Measurements from ENCODE around the gene RAB11FIP5. TPM values are rescaled to one million over a fixed set of nuclear protein-coding genes. Genes with fewer than 3 reads are reported as not detected.
A peak's percentile ranks its signal among the peaks of the same experiment; 100 is the strongest.
"Not testable (repeated sequence)": the region's sequence is repeated elsewhere in the genome, so short reads cannot be mapped to it uniquely, and the experiment has no call there.

The RAB11FIP5 gene
- total RNA-seq, 4 donors from 2014 or later: 34.4 to 39.4 (median 37.3) TPM

DNA sequence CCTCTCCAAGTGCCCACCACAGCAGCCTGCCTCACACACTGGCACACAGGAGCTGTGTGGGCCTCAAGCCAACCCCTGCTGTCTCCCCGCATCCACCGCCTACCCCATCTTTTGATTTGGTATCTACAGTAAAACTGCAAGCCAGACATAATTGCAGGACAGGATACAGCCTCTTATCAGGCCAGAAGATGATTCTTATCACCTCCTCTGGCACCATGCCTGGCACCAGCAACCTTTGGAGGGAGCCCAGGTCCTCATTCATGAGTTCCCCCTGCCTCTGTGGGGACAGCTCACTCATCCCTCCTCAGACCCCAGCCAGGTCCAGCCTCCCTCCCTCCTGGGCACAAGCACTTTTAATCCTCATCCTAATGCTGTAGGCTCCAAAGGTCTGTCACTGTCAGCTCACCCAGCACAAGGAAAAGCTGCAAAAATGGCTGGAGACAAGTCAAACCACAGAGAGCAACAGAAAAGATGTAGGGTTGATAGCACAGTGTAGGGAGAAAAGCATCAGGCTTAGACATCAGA lies 9.7 kb downstream of the RAB11FIP5 start:
- Histone ChIP-seq H3K4me3 (replicated peaks in 1 of 3) (no peak overlapping the region), H3K4me1 (peaks cover 9 to 25% of the 10 kb centered on the region in 2 donors), H3K27ac (no peak overlapping the region), H3K36me3 (no peaks in the 10 kb centered on the region), H3K27me3 (no peaks in the 10 kb centered on the region), H3K9me3 (no peaks in the 10 kb centered on the region)
- 78 to 88% methylated on average over 2 of the region's 2 CpGs for WGBS, 2 donors
- no peak for DNase-seq
- TF ChIP-seq POLR2A (IDR thresholded peaks at IDR 0.05) (no peak), CTCF (IDR thresholded peaks at IDR 0.05) (no peak)
- intact Hi-C loops (cut with DNase I): no loop called here

DNA sequence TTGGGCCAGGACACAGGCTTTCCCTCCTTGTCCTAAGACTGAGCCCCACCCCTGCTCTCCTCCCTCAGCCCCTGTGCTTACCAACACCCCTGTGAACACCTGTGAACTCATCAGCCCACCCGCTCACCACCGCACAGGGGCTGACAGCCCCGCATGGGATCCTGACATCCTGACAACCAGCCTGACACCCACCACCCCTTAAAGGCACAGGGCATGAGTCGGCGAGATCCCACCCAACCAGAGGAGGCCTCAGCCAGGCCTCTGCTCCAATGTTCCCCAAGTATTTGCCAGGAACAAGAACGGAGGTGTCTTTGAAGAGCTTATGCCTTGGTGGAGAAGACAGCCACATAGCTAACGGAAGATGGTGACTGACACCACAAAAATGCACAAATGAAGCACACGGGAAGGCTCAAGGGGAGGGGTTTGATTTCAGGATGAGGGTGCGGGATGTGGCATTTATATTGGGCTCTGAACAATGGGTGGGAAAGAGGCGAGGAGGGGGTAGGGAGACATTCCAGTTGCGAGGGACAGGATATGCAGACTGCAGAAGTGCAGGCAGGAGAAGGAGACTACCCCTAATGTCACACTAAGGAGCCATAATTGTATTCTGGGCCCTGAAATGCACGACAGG lies 11.0 kb downstream of the RAB11FIP5 start:
- Histone ChIP-seq H3K27ac (no peak overlapping the region), H3K9me3 (no peaks in the 10 kb centered on the region), H3K27me3 (no peaks in the 10 kb centered on the region), H3K36me3 (no peaks in the 10 kb centered on the region), H3K4me3 (replicated peaks in 1 of 3) (no peak overlapping the region), H3K4me1 (peaks cover 9 to 12% of the 10 kb centered on the region in 2 donors)
- no peak for TF ChIP-seq POLR2A (IDR thresholded peaks at IDR 0.05)
- no peak for TF ChIP-seq CTCF (IDR thresholded peaks at IDR 0.05)
- 85 to 91% methylated on average over 12 of the region's 12 CpGs for WGBS, 2 donors
- no peak for DNase-seq
- intact Hi-C loops (cut with DNase I): no loop called here

DNA sequence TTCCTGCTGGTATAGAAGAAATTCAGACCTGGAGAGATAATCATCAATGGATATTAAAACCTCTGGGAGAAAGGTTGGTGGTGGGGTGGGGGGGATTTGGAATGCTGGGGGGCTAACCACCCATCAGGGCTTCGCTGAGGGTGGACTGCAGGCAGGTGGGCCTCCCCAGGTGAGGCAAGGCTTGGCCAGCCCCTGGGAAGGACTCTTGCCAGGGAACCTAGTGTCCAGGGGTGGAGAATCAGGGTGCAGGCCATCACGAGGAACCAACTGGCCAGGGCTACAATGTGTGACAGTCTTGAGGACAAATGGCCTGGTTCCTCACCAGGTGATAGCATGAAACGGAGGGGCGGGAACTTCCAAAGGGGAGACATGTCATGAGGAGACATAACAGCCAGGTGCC lies 11.8 kb downstream of the RAB11FIP5 start:
- WGBS, 2 donors: 95 to 96% methylated on average over 4 of the region's 4 CpGs
- intact Hi-C loops (cut with DNase I): no loop called here
- no peak for TF ChIP-seq POLR2A (IDR thresholded peaks at IDR 0.05)
- no peak for TF ChIP-seq CTCF (IDR thresholded peaks at IDR 0.05)
- no peaks in the 10 kb centered on the region for H3K9me3 ChIP-seq
- DNase-seq: no peak
- no peak overlapping the region for H3K27ac ChIP-seq
- no peaks in the 10 kb centered on the region for H3K27me3 ChIP-seq
- H3K4me1 ChIP-seq: peaks cover 8 to 9% of the 10 kb centered on the region in 2 donors
- no peak overlapping the region for H3K4me3 ChIP-seq (replicated peaks in 1 of 3)
- no peaks in the 10 kb centered on the region for H3K36me3 ChIP-seq

GRCh38 chr2:73099486-73099885 lies 13.3 kb downstream of the RAB11FIP5 start:
- intact Hi-C loops (cut with DNase I): no loop called here
- 86 to 95% methylated on average over 3 of the region's 3 CpGs for WGBS, 2 donors
- Histone ChIP-seq H3K4me1 (peaks cover 9 to 13% of the 10 kb centered on the region in 2 donors), H3K36me3 (no peaks in the 10 kb centered on the region), H3K9me3 (no peaks in the 10 kb centered on the region), H3K4me3 (replicated peaks in 1 of 3) (no peak overlapping the region), H3K27me3 (no peaks in the 10 kb centered on the region), H3K27ac (no peak overlapping the region)
- DNase-seq: no peak
- no peak for TF ChIP-seq POLR2A (IDR thresholded peaks at IDR 0.05)
- no peak for TF ChIP-seq CTCF (IDR thresholded peaks at IDR 0.05)

GRCh38 chr2:73095910-73096309 lies 16.8 kb downstream of the RAB11FIP5 start:
- no peaks in the 10 kb centered on the region for H3K27me3 ChIP-seq
- TF ChIP-seq CTCF (IDR thresholded peaks at IDR 0.05) (no peak), POLR2A (IDR thresholded peaks at IDR 0.05) (no peak)
- WGBS, 2 donors: 89 to 90% methylated on average over 3 of the region's 3 CpGs
- intact Hi-C loops (cut with DNase I): no loop called here
- H3K4me3 ChIP-seq (replicated peaks in 1 of 3): no peak overlapping the region
- no peaks in the 10 kb centered on the region for H3K36me3 ChIP-seq
- H3K4me1 ChIP-seq: peaks cover 0 to 27% of the 10 kb centered on the region in 2 donors
- no peak for DNase-seq
- no peaks in the 10 kb centered on the region for H3K9me3 ChIP-seq
- no peak overlapping the region for H3K27ac ChIP-seq

- peak; percentile 69 to 77 for DNase-seq
- Histone ChIP-seq H3K4me1 (peaks cover 0 to 27% of the 10 kb centered on the region in 2 donors), H3K27ac (peak overlapping the region in 1 of 3 donors; percentile 37)
- H3K36me3 ChIP-seq; H3K9me3 ChIP-seq; intact Hi-C loops (cut with DNase I); H3K27me3 ChIP-seq; H3K4me3 ChIP-seq (replicated peaks in 1 of 3): not testable (repeated sequence)
- WGBS, 2 donors: 27 to 59% methylated on average over 16 to 17 of the region's 17 CpGs
Measured at GRCh38 chr2:73093601-73094218, 19.0 kb downstream of the RAB11FIP5 start.

Measured in thyroid gland (tissue), 4 donors.